Activated naive CD4-positive, alpha-beta T cell treated with anti-CD3 and anti-CD28 coated beads for 36 hours (primary cell): ENCODE measurements around the gene SRR. TPM values are rescaled to one million over a fixed set of nuclear protein-coding genes. Genes with fewer than 3 reads are reported as not detected.

ENCODE experiments used
- CTCF ChIA-PET: fragments of 350-600 bp; sonication (Branson Sonifier 250); formaldehyde crosslinking; loops from one replicate; lab custom pipeline; 2021; ENCODE audit warnings: antibody characterized with exemption; lab: Charles Lee
- DNase-seq: peaks from one replicate; pipeline ENCODE4 v3.0.0-alpha.2; 2020
- H3K27ac Mint-ChIP-seq: one replicate; pipeline ENCODE4 v1.8.0; 2021; ENCODE audit warnings: mild to moderate bottlenecking, mixed read lengths
- H3K27me3 Mint-ChIP-seq: one replicate; pipeline ENCODE4 v1.8.0; 2021; ENCODE audit warnings: low read depth, mixed read lengths
- H3K36me3 Mint-ChIP-seq: one replicate; pipeline ENCODE4 v1.8.0; 2021; ENCODE audit warnings: low read depth, mixed read lengths
- H3K4me1 Mint-ChIP-seq: one replicate; pipeline ENCODE4 v1.8.0; 2021; ENCODE audit warnings: low read depth, mixed read lengths
- H3K4me3 Mint-ChIP-seq: one replicate; pipeline ENCODE4 v1.8.0; 2021; ENCODE audit warnings: mild to moderate bottlenecking, moderate library complexity, mixed read lengths
- H3K9me3 Mint-ChIP-seq: one replicate; pipeline ENCODE4 v1.8.0; 2021; ENCODE audit warnings: mixed read lengths
- intact Hi-C: fragments of 100-400 bp; cut with micrococcal nuclease; formaldehyde crosslinking; loops from one replicate; pipeline ENCODE4 v1.15.1; 2023
- total RNA-seq, 2 experiments: library from RNA; stranded (reverse); gene quantifications; one replicate each; pipeline ENCODE4 v1.2.3, GENCODE V29; 2021

The SRR gene
- total RNA-seq, 2 experiments from 2014 or later: 8.9 to 10.2 TPM

- Mint-ChIP-seq H3K27ac (no peak overlapping the region), H3K27me3 (no peaks in the 10 kb centered on the region), H3K4me1 (peaks cover 6% of the 10 kb centered on the region), H3K4me3 (no peak overlapping the region), H3K36me3 (no peaks in the 10 kb centered on the region), H3K9me3 (no peaks in the 10 kb centered on the region)
- intact Hi-C loops: no loop called here
- CTCF ChIA-PET: interaction anchor here (1.0 to 1.7 kb wide), 4 partner anchors 8 to 291 kb away, joined by 3 to 5 read pairs (median 4); no protein-coding TSS in a partner anchor
- DNase-seq: no peak
Observed at GRCh38 chr17:2347805-2348685, 44.3 kb downstream of the SRR start.

GRCh38 chr17:2351269-2351668 lies 47.5 kb downstream of the SRR start:
- no peak for DNase-seq
- no peaks in the 10 kb centered on the region for H3K9me3 Mint-ChIP-seq
- intact Hi-C loops: loop anchor here (5.0 kb wide), 1 partner anchor 49 kb away; the partner anchor contains the start of genes SMG6 and SRR
- CTCF ChIA-PET: interaction anchor here (0.6 to 1.7 kb wide), 5 partner anchors 15 to 488 kb away, joined by 3 to 9 read pairs (median 3); partner anchors contain the start of gene TSR1
- H3K27me3 Mint-ChIP-seq: no peaks in the 10 kb centered on the region
- H3K4me3 Mint-ChIP-seq: no peak overlapping the region
- H3K27ac Mint-ChIP-seq: no peak overlapping the region
- peaks cover 17% of the 10 kb centered on the region for H3K4me1 Mint-ChIP-seq
- H3K36me3 Mint-ChIP-seq: no peaks in the 10 kb centered on the region

GRCh38 chr17:2354311-2354710 lies 50.6 kb downstream of the SRR start:
- DNase-seq: no peak
- no peaks in the 10 kb centered on the region for H3K36me3 Mint-ChIP-seq
- intact Hi-C loops: loop anchor here (5.0 kb wide), 1 partner anchor 52 kb away; the partner anchor contains the start of genes SMG6 and SRR
- H3K27ac Mint-ChIP-seq: no peak overlapping the region
- H3K4me1 Mint-ChIP-seq: peaks cover 17% of the 10 kb centered on the region
- no peak overlapping the region for H3K4me3 Mint-ChIP-seq
- no peaks in the 10 kb centered on the region for H3K9me3 Mint-ChIP-seq
- CTCF ChIA-PET: interaction anchor here (0.6 to 2.4 kb wide), 7 partner anchors 15 to 582 kb away, joined by 3 to 19 read pairs (median 4); partner anchors contain the start of gene TSR1
- H3K27me3 Mint-ChIP-seq: no peaks in the 10 kb centered on the region

GRCh38 chr17:2357237-2357636 lies 53.5 kb downstream of the SRR start:
- Mint-ChIP-seq H3K4me1 (peaks cover 17% of the 10 kb centered on the region), H3K27ac (no peak overlapping the region), H3K27me3 (no peaks in the 10 kb centered on the region), H3K4me3 (no peak overlapping the region), H3K36me3 (no peaks in the 10 kb centered on the region), H3K9me3 (no peaks in the 10 kb centered on the region)
- DNase-seq: no peak
- CTCF ChIA-PET: no interaction called here
- intact Hi-C loops: no loop called here

- intact Hi-C loops: no loop called here
- no peaks in the 10 kb centered on the region for H3K9me3 Mint-ChIP-seq
- no peak for DNase-seq
- no peaks in the 10 kb centered on the region for H3K27me3 Mint-ChIP-seq
- peaks cover 15% of the 10 kb centered on the region for H3K4me1 Mint-ChIP-seq
- no peak overlapping the region for H3K4me3 Mint-ChIP-seq
- no peak overlapping the region for H3K27ac Mint-ChIP-seq
- H3K36me3 Mint-ChIP-seq: peaks cover 3% of the 10 kb centered on the region
- CTCF ChIA-PET: interaction anchor here (0.9 to 1.5 kb wide), 2 partner anchors 21 to 58 kb away, joined by 3 to 4 read pairs; partner anchors contain the start of gene TSR1
Observed at GRCh38 chr17:2357931-2358434, 54.2 kb downstream of the SRR start.

GRCh38 chr17:2361010-2361760 lies 57.4 kb downstream of the SRR start:
- peaks cover 3% of the 10 kb centered on the region for H3K36me3 Mint-ChIP-seq
- CTCF ChIA-PET: interaction anchor here (0.8 to 1.8 kb wide), 3 partner anchors 8 to 55 kb away, joined by 3 to 4 read pairs (median 4); no protein-coding TSS in a partner anchor
- H3K27ac Mint-ChIP-seq: no peak overlapping the region

GRCh38 chr17:2362016-2362415 lies 58.3 kb downstream of the SRR start:
- no peaks in the 10 kb centered on the region for H3K27me3 Mint-ChIP-seq
- H3K4me1 Mint-ChIP-seq: no peaks in the 10 kb centered on the region
- no peak for DNase-seq
- intact Hi-C loops: no loop called here
- H3K4me3 Mint-ChIP-seq: no peak overlapping the region
- H3K27ac Mint-ChIP-seq: no peak overlapping the region
- H3K9me3 Mint-ChIP-seq: no peaks in the 10 kb centered on the region
- CTCF ChIA-PET: no interaction called here
- H3K36me3 Mint-ChIP-seq: peaks cover 3% of the 10 kb centered on the region

More at GRCh38 chr17:2361010-2361760, 57.4 kb downstream of the SRR start:
- Mint-ChIP-seq H3K9me3 (no peaks in the 10 kb centered on the region), H3K4me1 (no peaks in the 10 kb centered on the region), H3K27me3 (no peaks in the 10 kb centered on the region), H3K4me3 (no peak overlapping the region)
- no peak for DNase-seq
- intact Hi-C loops: no loop called here

- Mint-ChIP-seq H3K27ac (no peak overlapping the region), H3K4me3 (no peak overlapping the region), H3K4me1 (no peaks in the 10 kb centered on the region), H3K9me3 (no peaks in the 10 kb centered on the region), H3K27me3 (no peaks in the 10 kb centered on the region), H3K36me3 (peaks cover 3% of the 10 kb centered on the region)
- intact Hi-C loops: no loop called here
- CTCF ChIA-PET: no interaction called here
- no peak for DNase-seq
Observed at GRCh38 chr17:2362416-2362815, 58.7 kb downstream of the SRR start.

GRCh38 chr17:2362881-2363280 lies 59.1 kb downstream of the SRR start:
- H3K9me3 Mint-ChIP-seq: no peaks in the 10 kb centered on the region
- H3K4me3 Mint-ChIP-seq: no peak overlapping the region
- peaks cover 3% of the 10 kb centered on the region for H3K36me3 Mint-ChIP-seq
- CTCF ChIA-PET: interaction anchor here (0.5 to 1.4 kb wide), 2 partner anchors 16 to 20 kb away, joined by 3 to 5 read pairs; no protein-coding TSS in a partner anchor
- intact Hi-C loops: no loop called here
- no peaks in the 10 kb centered on the region for H3K27me3 Mint-ChIP-seq
- H3K27ac Mint-ChIP-seq: no peak overlapping the region
- DNase-seq: no peak
- no peaks in the 10 kb centered on the region for H3K4me1 Mint-ChIP-seq

GRCh38 chr17:2363318-2363717 lies 59.6 kb downstream of the SRR start:
- CTCF ChIA-PET: interaction anchor here (0.5 to 1.4 kb wide), 3 partner anchors 16 to 452 kb away, joined by 3 to 5 read pairs (median 4); no protein-coding TSS in a partner anchor
- Mint-ChIP-seq H3K4me1 (no peaks in the 10 kb centered on the region), H3K36me3 (peaks cover 3% of the 10 kb centered on the region), H3K9me3 (no peaks in the 10 kb centered on the region), H3K4me3 (no peak overlapping the region), H3K27ac (no peak overlapping the region), H3K27me3 (no peaks in the 10 kb centered on the region)
- intact Hi-C loops: no loop called here
- DNase-seq: no peak

GRCh38 chr17:2363851-2364762 lies 60.4 kb downstream of the SRR start:
- DNase-seq: no peak
- no peaks in the 10 kb centered on the region for H3K27me3 Mint-ChIP-seq
- no peaks in the 10 kb centered on the region for H3K9me3 Mint-ChIP-seq
- H3K27ac Mint-ChIP-seq: no peak overlapping the region
- H3K4me3 Mint-ChIP-seq: no peak overlapping the region
- H3K36me3 Mint-ChIP-seq: peaks cover 3% of the 10 kb centered on the region
- intact Hi-C loops: no loop called here
- no peaks in the 10 kb centered on the region for H3K4me1 Mint-ChIP-seq
- CTCF ChIA-PET: interaction anchor here (0.5 to 1.4 kb wide), 2 partner anchors 19 to 453 kb away, joined by 4 to 5 read pairs; no protein-coding TSS in a partner anchor
